ENCODE results near the gene GANC. TPM values are rescaled to one million over a fixed set of nuclear protein-coding genes. Genes with fewer than 3 reads are reported as not detected.
A peak's percentile ranks its signal among the peaks of the same experiment; 100 is the strongest.

GANC gene
- polyA plus RNA-seq, 1 donor from 2014 or later, result 48.0 TPM

GRCh38 chr15:42367041-42367440 is 94.0 kb downstream of the GANC start:
- Mint-ChIP-seq H3K27ac (no peak overlapping the region), H3K4me3 (no peak overlapping the region), H3K36me3 (peaks cover 7% of the 10 kb centered on the region), H3K27me3 (no peaks in the 10 kb centered on the region), H3K9me3 (no peaks in the 10 kb centered on the region), H3K4me1 (no peaks in the 10 kb centered on the region)

GRCh38 chr15:42368096-42368495 is 95.1 kb downstream of the GANC start:
- peaks cover 5% of the 10 kb centered on the region for H3K36me3 Mint-ChIP-seq
- H3K27me3 Mint-ChIP-seq, result no peaks in the 10 kb centered on the region
- no peak overlapping the region for H3K4me3 Mint-ChIP-seq
- no peaks in the 10 kb centered on the region for H3K9me3 Mint-ChIP-seq
- no peaks in the 10 kb centered on the region for H3K4me1 Mint-ChIP-seq
- no peak overlapping the region for H3K27ac Mint-ChIP-seq

GRCh38 chr15:42371096-42371495 is 98.1 kb downstream of the GANC start:
- H3K36me3 Mint-ChIP-seq, result peaks cover 7% of the 10 kb centered on the region
- H3K4me1 Mint-ChIP-seq, result no peaks in the 10 kb centered on the region
- H3K4me3 Mint-ChIP-seq, result no peak overlapping the region
- H3K9me3 Mint-ChIP-seq, result no peaks in the 10 kb centered on the region
- H3K27ac Mint-ChIP-seq, result no peak overlapping the region
- H3K27me3 Mint-ChIP-seq, result no peaks in the 10 kb centered on the region

GRCh38 chr15:42373274-42373673 is 100.3 kb downstream of the GANC start:
- Mint-ChIP-seq H3K4me1 (no peaks in the 10 kb centered on the region), H3K9me3 (peaks cover 0 to 5% (median 0%) of the 10 kb centered on the region in 3 donors), H3K4me3 (no peak overlapping the region), H3K27ac (no peak overlapping the region), H3K27me3 (no peaks in the 10 kb centered on the region), H3K36me3 (peaks cover 18% of the 10 kb centered on the region)

- H3K9me3 Mint-ChIP-seq, result peaks cover 0 to 11% (median 3%) of the 10 kb centered on the region in 3 donors
- H3K27me3 Mint-ChIP-seq, result no peaks in the 10 kb centered on the region
- peak overlapping the region in 1 of 3 donors; percentile 67 for H3K27ac Mint-ChIP-seq
- no peak overlapping the region for H3K4me3 Mint-ChIP-seq
- H3K4me1 Mint-ChIP-seq, result no peaks in the 10 kb centered on the region
- H3K36me3 Mint-ChIP-seq, result peaks cover 20% of the 10 kb centered on the region
These were observed 100.9 kb downstream of the GANC start for GRCh38 chr15:42373936-42374335.

- peaks cover 3 to 11% (median 3%) of the 10 kb centered on the region in 3 donors for H3K9me3 Mint-ChIP-seq
- no peaks in the 10 kb centered on the region for H3K4me1 Mint-ChIP-seq
- H3K27me3 Mint-ChIP-seq, result no peaks in the 10 kb centered on the region
- no peak overlapping the region for H3K4me3 Mint-ChIP-seq
- no peak overlapping the region for H3K27ac Mint-ChIP-seq
- H3K36me3 Mint-ChIP-seq, result peaks cover 25% of the 10 kb centered on the region
These were observed 101.8 kb downstream of the GANC start for GRCh38 chr15:42374810-42375209.

GRCh38 chr15:42375252-42375651 is 102.3 kb downstream of the GANC start:
- H3K4me1 Mint-ChIP-seq, result no peaks in the 10 kb centered on the region
- no peak overlapping the region for H3K4me3 Mint-ChIP-seq
- peaks cover 25% of the 10 kb centered on the region for H3K36me3 Mint-ChIP-seq
- no peak overlapping the region for H3K27ac Mint-ChIP-seq
- H3K9me3 Mint-ChIP-seq, result peaks cover 3 to 11% (median 3%) of the 10 kb centered on the region in 3 donors
- no peaks in the 10 kb centered on the region for H3K27me3 Mint-ChIP-seq

GRCh38 chr15:42375941-42376340 is 102.9 kb downstream of the GANC start:
- Mint-ChIP-seq H3K4me1 (no peaks in the 10 kb centered on the region), H3K9me3 (peaks cover 3 to 11% (median 3%) of the 10 kb centered on the region in 3 donors), H3K36me3 (peaks cover 25% of the 10 kb centered on the region)

GRCh38 chr15:42378011-42378410 is 105.0 kb downstream of the GANC start:
- H3K4me3 Mint-ChIP-seq, result no peak overlapping the region
- no peak overlapping the region for H3K27ac Mint-ChIP-seq
- no peaks in the 10 kb centered on the region for H3K4me1 Mint-ChIP-seq
- peaks cover 28% of the 10 kb centered on the region for H3K36me3 Mint-ChIP-seq
- H3K9me3 Mint-ChIP-seq, result peaks cover 3 to 11% (median 3%) of the 10 kb centered on the region in 3 donors
- no peaks in the 10 kb centered on the region for H3K27me3 Mint-ChIP-seq

More at GRCh38 chr15:42375941-42376340, 102.9 kb downstream of the GANC start:
- Mint-ChIP-seq H3K27ac (no peak overlapping the region), H3K27me3 (no peaks in the 10 kb centered on the region), H3K4me3 (no peak overlapping the region)

- H3K4me1 Mint-ChIP-seq, result no peaks in the 10 kb centered on the region
These were observed 111.6 kb downstream of the GANC start for GRCh38 chr15:42384597-42384996.

GRCh38 chr15:42385206-42385979 is 112.4 kb downstream of the GANC start:
- H3K27ac Mint-ChIP-seq, result no peak overlapping the region

More at GRCh38 chr15:42384597-42384996, 111.6 kb downstream of the GANC start:
- peaks cover 14% of the 10 kb centered on the region for H3K36me3 Mint-ChIP-seq
- no peaks in the 10 kb centered on the region for H3K9me3 Mint-ChIP-seq
- peak overlapping the region in 1 of 3 donors; percentile 25 for H3K27ac Mint-ChIP-seq
- no peak overlapping the region for H3K4me3 Mint-ChIP-seq
- H3K27me3 Mint-ChIP-seq, result no peaks in the 10 kb centered on the region

GRCh38 chr15:42385980-42386700 is 113.1 kb downstream of the GANC start:
- Mint-ChIP-seq H3K4me1 (no peaks in the 10 kb centered on the region), H3K4me3 (no peak overlapping the region), H3K27ac (no peak overlapping the region), H3K27me3 (no peaks in the 10 kb centered on the region), H3K36me3 (peaks cover 13% of the 10 kb centered on the region), H3K9me3 (no peaks in the 10 kb centered on the region)

More at GRCh38 chr15:42385206-42385979, 112.4 kb downstream of the GANC start:
- peaks cover 13% of the 10 kb centered on the region for H3K36me3 Mint-ChIP-seq
- no peaks in the 10 kb centered on the region for H3K9me3 Mint-ChIP-seq
- H3K27me3 Mint-ChIP-seq, result no peaks in the 10 kb centered on the region
- no peaks in the 10 kb centered on the region for H3K4me1 Mint-ChIP-seq
- no peak overlapping the region for H3K4me3 Mint-ChIP-seq

- H3K9me3 Mint-ChIP-seq, result no peaks in the 10 kb centered on the region
- no peak overlapping the region for H3K4me3 Mint-ChIP-seq
- peaks cover 10% of the 10 kb centered on the region for H3K36me3 Mint-ChIP-seq
- H3K4me1 Mint-ChIP-seq, result no peaks in the 10 kb centered on the region
- no peak overlapping the region for H3K27ac Mint-ChIP-seq
- H3K27me3 Mint-ChIP-seq, result no peaks in the 10 kb centered on the region
These were observed 114.6 kb downstream of the GANC start for GRCh38 chr15:42387603-42388002.

- Mint-ChIP-seq H3K27me3 (no peaks in the 10 kb centered on the region), H3K4me1 (no peaks in the 10 kb centered on the region), H3K9me3 (no peaks in the 10 kb centered on the region), H3K36me3 (peaks cover 7% of the 10 kb centered on the region), H3K4me3 (no peak overlapping the region), H3K27ac (peak overlapping the region in 1 of 3 donors; percentile 39)
These were observed 119.5 kb downstream of the GANC start for GRCh38 chr15:42392309-42393024.

- H3K27me3 Mint-ChIP-seq, result no peaks in the 10 kb centered on the region
These were observed 121.1 kb downstream of the GANC start for GRCh38 chr15:42394106-42394505.

More at GRCh38 chr15:42394106-42394505, 121.1 kb downstream of the GANC start:
- Mint-ChIP-seq H3K4me3 (no peak overlapping the region), H3K4me1 (no peaks in the 10 kb centered on the region), H3K27ac (no peak overlapping the region), H3K9me3 (no peaks in the 10 kb centered on the region), H3K36me3 (peaks cover 3% of the 10 kb centered on the region)
